ENCODE data around the gene TAS2R8.

GRCh38 chr12:10824957-10825356 is 17.9 kb upstream of the TAS2R8 start:
- TF ChIP-seq GATA2 (IDR thresholded peaks at IDR 0.05; ENCODE audit: low read depth, low read length) (no peak), GATA3 (IDR thresholded peaks at IDR 0.05; ENCODE audit: low read depth, low read length) (no peak)

Measured in SH-SY5Y (cell line).